GM12874 (cell line): ENCODE data around the gene SRSF6.

ENCODE experiments used
- CTCF ChIP-seq: IDR thresholded peaks from 2 replicates; pipeline ENCODE4 v1.5.1; 2011; ENCODE audit warnings: low read depth, mild to moderate bottlenecking, control low read depth, low read length, moderate library complexity; ENCODE audit not compliant: insufficient read depth

The SRSF6 gene

GRCh38 chr20:43457640-43458421 lies at the start of gene SRSF6:
TSS of gene SRSF6 (plus strand) at chr20:43457896. CDS start at chr20:43458034, 138 bp downstream.
- no peak for TF ChIP-seq CTCF

- peak; percentile 61 for TF ChIP-seq CTCF
These were observed 48.7 kb upstream of the SRSF6 start for GRCh38 chr20:43408848-43409576.

- TF ChIP-seq CTCF = no peak
These were observed 48.2 kb upstream of the SRSF6 start for GRCh38 chr20:43409577-43409913.

GRCh38 chr20:43415661-43416430 lies 41.9 kb upstream of the SRSF6 start:
- no peak for TF ChIP-seq CTCF

- TF ChIP-seq CTCF = no peak
These were observed 41.0 kb upstream of the SRSF6 start for GRCh38 chr20:43416591-43417228.

GRCh38 chr20:43420192-43420591 lies 37.5 kb upstream of the SRSF6 start:
- no peak for TF ChIP-seq CTCF

- TF ChIP-seq CTCF = no peak
These were observed 31.5 kb upstream of the SRSF6 start for GRCh38 chr20:43426172-43426571.
